ENCODE measurements around the gene SIX3.

GRCh38 chr2:44951124-44951523 lies 9.6 kb downstream of the SIX3 start:
- TF ChIP-seq POLR2A (IDR thresholded peaks at IDR 0.05), result no peak
- TF ChIP-seq, protein P1, sequence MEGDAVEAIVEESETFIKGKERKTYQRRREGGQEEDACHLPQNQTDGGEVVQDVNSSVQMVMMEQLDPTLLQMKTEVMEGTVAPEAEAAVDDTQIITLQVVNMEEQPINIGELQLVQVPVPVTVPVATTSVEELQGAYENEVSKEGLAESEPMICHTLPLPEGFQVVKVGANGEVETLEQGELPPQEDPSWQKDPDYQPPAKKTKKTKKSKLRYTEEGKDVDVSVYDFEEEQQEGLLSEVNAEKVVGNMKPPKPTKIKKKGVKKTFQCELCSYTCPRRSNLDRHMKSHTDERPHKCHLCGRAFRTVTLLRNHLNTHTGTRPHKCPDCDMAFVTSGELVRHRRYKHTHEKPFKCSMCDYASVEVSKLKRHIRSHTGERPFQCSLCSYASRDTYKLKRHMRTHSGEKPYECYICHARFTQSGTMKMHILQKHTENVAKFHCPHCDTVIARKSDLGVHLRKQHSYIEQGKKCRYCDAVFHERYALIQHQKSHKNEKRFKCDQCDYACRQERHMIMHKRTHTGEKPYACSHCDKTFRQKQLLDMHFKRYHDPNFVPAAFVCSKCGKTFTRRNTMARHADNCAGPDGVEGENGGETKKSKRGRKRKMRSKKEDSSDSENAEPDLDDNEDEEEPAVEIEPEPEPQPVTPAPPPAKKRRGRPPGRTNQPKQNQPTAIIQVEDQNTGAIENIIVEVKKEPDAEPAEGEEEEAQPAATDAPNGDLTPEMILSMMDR (IDR thresholded peaks at IDR 0.05), result no peak

Measured in right lobe of liver (tissue), 4 donors.